GM12872 (cell line): ENCODE data around the gene SLC16A8.

ENCODE experiments used
- TF ChIP-seq, protein P1 (sequence below): IDR thresholded peaks from 3 replicates; pipeline ENCODE4 v1.5.1; 2011; ENCODE audit warnings: low read depth, mild to moderate bottlenecking, low read length, moderate library complexity; ENCODE audit not compliant: insufficient read depth

Gene SLC16A8

DNA sequence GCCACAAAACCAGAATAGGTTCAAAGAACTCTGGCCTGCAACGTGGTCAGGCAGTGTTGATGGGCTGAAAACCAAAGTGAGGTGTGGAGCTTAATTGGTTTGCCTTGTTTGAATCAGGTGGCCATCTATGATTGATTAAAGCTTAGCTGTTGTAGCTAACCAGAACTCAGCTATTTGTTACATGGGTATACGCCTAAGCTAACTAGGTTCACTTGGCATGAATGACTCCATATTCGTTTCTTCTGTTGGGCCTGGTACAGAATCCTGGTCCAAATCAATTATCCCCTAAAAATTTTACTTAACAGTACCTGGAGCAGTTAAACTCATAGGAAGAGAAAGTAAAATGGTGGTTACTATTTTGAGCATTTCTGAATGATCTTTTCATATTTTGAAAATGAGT lies 34.2 kb upstream of the SLC16A8 start:
- TF ChIP-seq, protein P1, sequence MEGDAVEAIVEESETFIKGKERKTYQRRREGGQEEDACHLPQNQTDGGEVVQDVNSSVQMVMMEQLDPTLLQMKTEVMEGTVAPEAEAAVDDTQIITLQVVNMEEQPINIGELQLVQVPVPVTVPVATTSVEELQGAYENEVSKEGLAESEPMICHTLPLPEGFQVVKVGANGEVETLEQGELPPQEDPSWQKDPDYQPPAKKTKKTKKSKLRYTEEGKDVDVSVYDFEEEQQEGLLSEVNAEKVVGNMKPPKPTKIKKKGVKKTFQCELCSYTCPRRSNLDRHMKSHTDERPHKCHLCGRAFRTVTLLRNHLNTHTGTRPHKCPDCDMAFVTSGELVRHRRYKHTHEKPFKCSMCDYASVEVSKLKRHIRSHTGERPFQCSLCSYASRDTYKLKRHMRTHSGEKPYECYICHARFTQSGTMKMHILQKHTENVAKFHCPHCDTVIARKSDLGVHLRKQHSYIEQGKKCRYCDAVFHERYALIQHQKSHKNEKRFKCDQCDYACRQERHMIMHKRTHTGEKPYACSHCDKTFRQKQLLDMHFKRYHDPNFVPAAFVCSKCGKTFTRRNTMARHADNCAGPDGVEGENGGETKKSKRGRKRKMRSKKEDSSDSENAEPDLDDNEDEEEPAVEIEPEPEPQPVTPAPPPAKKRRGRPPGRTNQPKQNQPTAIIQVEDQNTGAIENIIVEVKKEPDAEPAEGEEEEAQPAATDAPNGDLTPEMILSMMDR = no peak

GRCh38 chr22:38115423-38116205 lies 31.6 kb upstream of the SLC16A8 start:
- TF ChIP-seq, protein P1 = no peak

DNA sequence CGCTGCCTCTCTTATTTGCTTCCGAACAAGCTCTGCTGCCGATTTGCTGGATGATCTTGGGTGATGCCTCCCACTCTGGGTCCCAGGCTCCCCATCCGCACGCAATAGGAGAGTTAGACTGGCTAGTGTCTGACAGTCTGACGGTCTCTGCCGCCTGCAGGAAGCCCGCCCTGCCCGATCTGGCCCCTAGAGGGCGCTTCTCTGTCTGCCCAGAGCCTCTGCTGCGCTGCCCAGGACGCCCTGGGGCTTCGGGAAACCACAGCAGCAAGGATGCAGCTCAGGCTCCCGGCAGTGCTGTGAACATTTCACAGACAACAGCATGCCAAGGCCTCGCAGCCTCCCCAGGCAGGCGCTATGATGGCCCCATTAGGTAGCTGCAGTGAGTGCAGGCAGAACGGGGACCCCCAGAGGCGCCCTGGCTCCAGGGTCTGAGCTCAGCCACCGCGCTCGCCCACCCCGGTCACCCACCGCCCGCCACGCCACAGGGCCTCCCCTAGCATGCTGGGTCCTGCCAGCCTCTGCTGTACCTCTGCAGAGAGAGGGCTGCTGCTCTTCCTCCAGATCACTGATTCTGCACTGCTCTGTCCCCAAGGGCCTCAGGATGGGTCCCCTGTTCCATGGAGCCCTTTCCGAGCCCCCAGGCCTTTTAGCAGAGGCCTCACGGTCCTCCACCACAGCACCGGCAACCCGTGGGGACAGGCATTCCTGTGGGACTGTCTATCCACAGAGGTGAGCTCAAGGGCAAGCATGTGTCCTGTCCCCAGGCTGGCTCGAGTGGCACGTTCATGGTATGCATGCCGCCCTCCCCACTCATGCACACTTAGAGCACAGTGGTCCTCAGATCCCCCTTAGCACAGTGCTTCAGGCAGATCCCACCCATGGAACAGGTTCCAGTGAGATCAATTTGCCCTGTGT lies 30.8 kb upstream of the SLC16A8 start:
- TF ChIP-seq, protein P1 = peak; percentile 96

GRCh38 chr22:38112381-38112780 lies 28.4 kb upstream of the SLC16A8 start:
- TF ChIP-seq, protein P1 = no peak

GRCh38 chr22:38111925-38112355 lies 28.0 kb upstream of the SLC16A8 start:
- TF ChIP-seq, protein P1 = no peak

DNA sequence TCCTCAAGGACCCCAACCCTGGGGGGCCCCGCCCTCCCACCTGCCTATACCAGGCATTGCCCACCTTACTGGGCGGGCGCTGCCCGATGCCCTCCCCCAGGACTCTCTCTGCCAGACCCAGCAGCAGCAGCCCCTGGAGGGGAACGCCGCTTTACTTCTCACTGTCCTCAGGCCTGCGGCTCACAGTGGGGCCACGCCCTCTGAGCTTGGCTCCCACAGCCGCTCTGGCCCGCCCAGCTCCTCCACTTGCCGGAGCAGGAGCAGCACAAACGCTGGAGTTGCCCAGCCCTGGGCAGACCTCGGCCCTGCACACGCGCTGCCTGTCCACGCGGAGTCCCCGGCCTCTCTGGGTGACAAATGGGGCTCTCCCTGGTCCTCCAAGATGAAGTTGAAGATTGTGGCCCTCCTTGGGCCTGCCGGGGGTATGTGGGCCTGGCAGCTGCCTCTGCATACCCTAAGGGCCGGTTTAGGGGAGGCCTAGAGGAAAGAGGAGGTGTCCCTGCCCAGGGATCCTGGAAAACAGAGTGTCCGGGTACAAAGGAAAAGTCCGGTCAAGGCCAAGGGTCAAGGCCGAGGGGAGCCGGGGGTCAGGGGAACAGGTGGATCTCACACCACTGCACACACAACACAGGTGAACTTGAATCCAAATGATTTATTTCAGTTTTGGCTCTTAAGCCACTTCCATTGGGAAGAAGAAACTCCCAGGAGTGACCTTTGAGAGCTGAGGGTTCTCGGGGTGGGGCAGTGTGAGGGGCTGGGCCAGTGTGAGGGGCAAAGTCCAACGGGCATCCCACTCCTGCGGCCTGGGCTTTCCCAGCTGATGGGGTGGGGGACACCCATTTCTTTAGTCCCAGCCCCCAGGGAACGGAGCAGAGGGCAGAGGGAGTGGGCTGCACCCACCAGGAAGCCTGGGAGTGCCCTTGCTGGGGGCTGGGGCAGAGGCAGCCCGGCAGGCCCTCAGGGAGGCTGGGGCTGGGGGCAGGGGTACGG lies 27.2 kb upstream of the SLC16A8 start:
- TF ChIP-seq, protein P1 = no peak
